Ramos (cell line): ENCODE results near the gene GPER1.

Source experiments
- in situ Hi-C: fragments of 300-500 bp; cut with MboI; formaldehyde crosslinking; loops from one replicate; pipeline ENCODE4 v1.14.3; 2022; ENCODE audit warnings: low sequenced_read_pairs; ENCODE audit not compliant: unreplicated experiment

GPER1 gene

DNA sequence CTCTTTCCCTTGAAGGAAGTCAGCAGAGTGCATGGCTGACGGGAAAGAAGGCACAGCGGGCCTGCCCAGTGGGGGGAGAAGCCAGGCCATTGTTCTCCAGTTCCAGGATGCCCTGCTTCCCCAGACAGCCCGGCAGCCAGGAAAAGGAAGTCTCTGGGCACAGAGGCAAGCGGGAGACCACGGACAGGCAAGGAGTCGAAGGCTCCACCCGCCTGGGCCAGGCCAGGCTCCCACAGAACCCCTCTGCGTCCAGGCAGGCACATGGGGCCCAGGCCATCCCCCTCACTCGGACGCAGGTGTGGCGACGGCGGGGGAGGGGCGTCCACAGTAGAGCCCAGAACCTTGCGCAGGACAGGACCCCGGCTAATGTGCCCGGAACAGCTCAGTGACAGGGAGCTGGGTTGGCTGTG lies 34.9 kb upstream of the GPER1 start:
- in situ Hi-C loops, result no loop called here

DNA sequence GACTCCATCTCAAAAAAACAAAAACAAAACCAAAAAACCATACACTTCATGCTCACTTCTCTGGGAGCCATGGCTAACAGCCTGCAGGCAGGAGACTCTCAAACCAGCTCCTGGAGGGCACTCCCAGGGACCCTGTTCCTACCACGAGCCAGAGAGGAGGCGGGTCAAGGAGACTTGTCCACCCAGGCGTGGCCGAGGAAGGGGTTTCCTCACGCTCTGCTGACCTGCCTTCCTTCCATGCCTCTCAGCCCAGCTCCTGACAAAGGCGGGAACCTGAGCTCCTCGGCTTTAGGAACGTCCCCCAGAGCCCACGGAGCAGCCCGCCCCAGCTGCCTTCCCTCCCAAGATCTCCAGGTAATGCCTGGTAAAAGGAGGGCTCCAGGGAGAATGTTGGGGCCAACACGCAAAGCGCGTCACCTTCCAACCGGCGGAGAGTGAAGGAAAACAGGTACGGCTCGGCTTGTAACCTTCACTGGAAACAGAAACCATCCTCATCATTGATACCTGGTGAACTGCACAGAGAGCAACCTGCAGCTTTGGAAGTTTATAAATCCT lies 34.0 kb upstream of the GPER1 start:
- in situ Hi-C loops, result no loop called here

DNA sequence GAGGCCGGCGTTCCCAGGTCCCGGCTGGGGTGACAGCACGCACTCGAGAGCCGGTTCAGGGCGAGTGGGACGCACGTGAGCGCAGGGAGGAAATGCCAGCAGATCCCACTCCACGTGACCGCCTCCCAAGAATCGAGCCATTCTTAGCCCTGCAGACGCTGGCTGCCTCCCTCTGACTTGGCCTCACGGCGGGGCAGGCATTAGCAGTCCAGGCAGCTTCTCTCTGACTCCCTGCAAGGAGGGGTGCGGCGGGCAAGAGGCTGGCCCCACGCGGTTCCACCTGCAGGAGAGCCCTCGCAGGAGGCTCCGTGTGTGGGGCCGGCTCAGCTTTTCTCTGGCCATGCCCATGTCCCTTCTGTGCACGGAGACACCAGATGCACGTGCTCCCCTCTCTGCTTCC lies 33.5 kb upstream of the GPER1 start:
- in situ Hi-C loops, result no loop called here

DNA sequence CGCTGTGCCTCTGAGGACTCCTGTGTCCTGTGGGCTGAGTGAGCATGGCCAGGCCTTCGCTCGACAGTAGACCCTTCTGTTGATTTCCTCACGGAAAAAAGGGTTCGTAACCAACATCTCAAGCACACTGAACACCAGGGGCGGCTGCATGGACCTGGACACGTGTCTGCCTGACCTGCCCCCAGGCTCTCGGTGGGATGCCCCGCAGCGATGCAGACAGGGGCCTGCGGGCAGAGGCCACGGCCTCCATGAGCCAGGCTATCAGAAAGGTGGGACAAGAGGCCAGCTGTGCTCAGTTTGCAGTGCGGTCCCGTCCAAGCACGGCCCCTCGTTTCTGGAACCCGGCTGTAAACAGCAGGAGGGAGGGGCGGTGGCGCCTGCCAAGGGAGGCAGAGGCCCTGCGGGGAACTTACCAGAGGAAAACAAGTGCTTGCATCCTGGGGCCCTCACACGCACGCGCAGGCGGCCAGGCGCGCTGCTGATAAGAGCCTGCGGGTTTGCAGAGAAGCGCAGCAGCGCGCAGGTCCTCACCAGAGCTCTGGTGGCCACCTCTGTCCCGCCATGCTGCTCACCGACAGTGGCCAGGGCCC lies 33.0 kb upstream of the GPER1 start:
- in situ Hi-C loops, result no loop called here

DNA sequence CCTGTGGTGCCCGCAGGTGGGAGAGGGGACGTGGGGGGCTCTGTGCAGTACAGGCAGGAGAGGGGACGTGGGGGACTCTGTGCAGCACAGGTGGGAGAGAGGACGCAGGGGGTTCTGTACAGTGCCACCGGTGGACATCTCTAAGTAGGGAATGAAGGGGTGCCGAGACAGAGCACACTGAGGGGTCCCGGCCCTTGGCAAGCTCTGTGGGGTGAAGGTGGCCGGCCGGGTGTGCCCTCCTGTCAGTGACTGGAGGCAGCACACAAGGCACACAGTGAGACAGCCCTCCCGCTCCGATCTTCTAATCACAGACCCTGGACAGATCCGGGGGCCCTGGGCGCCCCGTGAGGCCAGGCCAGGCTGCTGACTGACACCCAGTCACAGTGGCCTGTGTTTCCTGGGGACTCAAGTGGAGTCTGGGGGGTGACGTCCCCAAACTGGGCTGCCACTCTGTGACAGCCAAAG lies 32.4 kb upstream of the GPER1 start:
- in situ Hi-C loops, result no loop called here

DNA sequence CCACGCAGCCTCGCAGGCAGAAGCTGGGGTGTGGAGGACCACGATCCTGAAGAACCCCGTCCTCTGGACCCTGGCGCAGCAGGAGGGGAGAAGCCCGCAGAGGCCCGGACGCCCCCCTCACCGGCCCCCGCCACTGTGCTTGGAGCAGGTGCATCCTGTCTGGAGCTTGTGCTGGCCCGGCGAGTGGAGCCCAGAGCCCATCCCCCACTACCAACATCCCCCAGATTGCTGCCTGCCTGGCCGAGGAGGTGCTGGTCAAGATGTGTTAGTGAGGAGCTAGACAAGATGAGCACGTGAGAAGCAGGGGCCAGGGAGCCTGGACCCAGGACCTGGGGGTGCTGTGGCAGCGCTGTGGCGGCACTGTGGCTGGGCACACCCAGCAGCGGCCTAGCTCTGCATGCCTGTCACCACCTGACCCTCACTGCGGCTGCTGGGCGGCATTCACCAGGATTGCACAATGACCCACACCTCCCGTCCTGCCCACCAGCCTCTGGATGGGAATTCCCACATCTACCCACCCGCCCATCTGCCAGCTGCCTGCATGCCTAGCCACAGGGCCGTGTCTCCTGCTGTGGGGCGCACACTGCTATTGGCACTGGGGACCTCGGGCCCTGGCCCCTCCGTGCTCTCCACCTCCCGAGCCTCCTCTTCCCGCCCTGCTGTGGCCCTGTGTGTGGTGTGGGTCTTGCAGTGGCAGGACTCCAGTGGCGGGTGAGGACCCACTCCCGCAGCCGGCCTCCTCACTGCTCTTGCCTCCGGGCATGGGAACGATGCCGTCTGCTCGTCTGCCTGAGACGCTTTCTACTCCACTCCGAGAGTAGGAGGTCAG lies 31.7 kb upstream of the GPER1 start:
- in situ Hi-C loops, result no loop called here

DNA sequence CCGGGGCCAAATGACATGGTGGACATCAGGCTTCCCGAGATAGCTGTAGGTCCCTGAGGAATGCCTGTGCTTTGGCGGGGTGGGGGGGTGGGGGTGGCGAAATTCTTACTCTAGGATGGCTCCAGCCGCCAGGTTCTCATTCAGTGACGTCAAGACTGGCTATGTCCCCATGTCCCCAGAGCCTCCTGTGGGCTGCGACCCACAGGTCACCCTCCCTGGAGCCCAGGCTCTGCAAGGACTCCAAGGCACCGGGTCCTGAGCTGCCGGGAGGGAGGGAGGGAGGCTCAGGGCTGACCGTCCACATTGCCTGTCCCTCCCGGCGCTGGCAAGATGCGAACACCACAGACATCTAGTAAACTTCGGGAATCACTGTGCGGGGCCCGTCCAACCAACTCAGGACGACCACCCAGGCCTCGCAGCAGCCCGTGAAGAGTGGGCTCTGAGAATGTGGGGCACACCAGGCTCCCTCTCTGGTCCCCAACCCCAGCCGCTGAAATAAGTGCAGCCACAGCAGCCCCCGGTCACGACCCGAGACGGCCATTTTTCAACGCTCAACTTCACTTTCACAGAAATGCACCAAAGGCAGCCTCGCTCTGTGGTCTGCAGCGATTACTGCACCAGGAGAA lies 31.0 kb upstream of the GPER1 start:
- in situ Hi-C loops, result no loop called here

DNA sequence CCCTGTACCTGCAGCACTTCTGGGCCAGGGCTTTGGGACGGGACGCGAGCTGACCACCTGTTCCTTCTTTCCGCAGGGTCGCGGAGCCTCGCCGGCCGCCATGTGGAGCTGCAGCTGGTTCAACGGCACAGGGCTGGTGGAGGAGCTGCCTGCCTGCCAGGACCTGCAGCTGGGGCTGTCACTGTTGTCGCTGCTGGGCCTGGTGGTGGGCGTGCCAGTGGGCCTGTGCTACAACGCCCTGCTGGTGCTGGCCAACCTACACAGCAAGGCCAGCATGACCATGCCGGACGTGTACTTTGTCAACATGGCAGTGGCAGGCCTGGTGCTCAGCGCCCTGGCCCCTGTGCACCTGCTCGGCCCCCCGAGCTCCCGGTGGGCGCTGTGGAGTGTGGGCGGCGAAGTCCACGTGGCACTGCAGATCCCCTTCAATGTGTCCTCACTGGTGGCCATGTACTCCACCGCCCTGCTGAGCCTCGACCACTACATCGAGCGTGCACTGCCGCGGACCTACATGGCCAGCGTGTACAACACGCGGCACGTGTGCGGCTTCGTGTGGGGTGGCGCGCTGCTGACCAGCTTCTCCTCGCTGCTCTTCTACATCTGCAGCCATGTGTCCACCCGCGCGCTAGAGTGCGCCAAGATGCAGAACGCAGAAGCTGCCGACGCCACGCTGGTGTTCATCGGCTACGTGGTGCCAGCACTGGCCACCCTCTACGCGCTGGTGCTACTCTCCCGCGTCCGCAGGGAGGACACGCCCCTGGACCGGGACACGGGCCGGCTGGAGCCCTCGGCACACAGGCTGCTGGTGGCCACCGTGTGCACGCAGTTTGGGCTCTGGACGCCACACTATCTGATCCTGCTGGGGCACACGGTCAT lies 30.3 kb upstream of the GPER1 start:
- in situ Hi-C loops, result no loop called here

DNA sequence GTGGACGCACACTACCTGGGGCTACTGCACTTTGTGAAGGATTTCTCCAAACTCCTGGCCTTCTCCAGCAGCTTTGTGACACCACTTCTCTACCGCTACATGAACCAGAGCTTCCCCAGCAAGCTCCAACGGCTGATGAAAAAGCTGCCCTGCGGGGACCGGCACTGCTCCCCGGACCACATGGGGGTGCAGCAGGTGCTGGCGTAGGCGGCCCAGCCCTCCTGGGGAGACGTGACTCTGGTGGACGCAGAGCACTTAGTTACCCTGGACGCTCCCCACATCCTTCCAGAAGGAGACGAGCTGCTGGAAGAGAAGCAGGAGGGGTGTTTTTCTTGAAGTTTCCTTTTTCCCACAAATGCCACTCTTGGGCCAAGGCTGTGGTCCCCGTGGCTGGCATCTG lies 29.6 kb upstream of the GPER1 start:
- in situ Hi-C loops, result no loop called here

DNA sequence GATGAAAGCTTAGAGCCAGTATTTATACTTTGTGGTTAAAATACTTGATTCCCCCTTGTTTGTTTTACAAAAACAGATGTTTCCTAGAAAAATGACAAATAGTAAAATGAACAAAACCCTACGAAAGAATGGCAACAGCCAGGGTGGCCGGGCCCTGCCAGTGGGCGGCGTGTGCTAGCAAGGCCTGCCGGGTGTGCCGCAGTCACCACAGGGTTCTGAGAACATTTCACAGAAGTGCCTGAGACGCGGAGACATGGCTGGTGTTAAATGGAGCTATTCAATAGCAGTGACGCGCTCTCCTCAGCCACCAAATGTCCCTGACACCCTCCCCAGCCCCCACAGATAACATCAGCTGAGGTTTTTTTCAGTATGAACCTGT lies 29.1 kb upstream of the GPER1 start:
- in situ Hi-C loops, result no loop called here

DNA sequence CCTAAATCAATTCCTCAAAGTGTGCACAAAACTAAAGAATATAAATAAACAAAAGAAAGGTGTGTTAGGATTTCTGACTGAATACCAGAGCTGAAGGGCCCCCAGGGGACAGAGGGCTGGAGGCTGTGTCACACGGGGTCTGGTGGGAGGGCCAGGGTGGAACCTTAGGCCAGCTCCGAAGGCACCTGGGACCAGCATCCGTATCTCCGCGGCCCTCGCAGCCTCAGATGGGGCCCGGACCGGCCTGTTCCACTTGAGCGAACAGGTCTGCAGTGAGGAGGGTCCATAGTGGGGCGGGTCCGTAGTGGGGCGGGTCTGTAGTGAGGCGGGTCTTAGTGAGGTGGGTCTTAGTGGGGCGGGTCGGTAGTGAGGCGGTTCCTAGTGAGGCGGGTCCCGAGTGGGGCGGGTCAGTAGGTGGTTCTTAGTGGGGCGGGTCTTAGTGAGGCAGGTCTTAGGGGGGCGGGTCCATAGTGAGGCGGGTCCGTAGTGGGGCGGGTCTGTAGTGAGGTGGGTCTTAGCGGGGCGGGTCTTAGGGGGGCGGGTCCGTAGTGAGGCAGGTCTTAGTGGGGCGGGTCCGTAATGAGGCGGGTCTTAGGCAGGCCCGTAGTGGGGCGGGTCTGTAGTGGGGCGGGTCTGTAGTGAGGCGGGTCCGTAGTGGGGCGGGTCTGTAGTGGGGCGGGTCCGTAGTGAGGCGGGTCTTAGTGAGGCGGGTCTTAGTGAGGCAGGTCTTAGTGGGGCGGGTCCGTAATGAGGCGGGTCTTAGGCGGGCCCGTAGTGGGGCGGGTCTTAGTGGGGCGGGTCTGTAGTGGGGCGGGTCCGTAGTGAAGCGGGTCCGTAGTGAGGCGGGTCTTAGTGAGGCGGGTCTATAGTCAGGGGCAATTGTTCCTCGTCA lies 28.5 kb upstream of the GPER1 start:
- in situ Hi-C loops, result loop anchor here (5.0 kb wide), 1 partner anchor 62 kb away; no protein-coding TSS in a partner anchor

DNA sequence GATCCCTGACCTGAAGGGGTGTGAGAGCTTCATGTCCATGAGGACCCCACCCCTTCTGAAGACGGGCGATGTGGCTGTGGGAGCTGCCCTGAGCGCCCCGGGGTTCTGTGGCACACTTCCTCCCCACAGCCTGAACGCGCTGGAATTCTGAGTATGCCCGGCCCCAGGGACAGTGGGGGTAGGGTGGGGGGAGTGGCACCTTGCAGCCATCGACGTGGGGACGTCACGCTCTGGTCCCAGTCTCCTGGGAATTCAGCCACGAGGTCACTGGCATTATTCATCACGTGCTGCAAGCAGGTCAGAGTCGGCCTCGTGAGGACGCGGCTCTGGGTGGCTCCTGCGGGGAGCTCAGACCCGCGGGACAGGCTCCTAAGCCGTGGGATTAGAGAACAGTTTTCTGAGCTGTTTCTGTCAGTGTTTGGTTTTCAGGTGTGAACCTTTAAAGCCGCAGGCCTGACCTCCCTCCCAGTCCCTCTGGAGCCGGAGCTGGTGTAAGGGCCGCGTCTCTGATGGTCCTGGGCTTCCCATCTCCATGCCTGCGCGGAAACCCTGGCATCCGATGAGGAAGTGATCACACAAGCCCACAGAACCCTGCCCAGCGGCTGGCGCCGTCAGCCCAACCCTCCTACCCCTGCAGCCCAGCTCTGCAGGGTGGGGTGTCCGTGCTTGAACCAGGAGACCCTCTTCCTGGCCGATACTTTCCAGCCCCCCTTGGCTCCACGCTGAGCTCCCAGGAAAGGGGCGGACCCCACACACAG lies 27.4 kb upstream of the GPER1 start:
- in situ Hi-C loops, result loop anchor here (5.0 kb wide), 1 partner anchor 63 kb away; no protein-coding TSS in a partner anchor

DNA sequence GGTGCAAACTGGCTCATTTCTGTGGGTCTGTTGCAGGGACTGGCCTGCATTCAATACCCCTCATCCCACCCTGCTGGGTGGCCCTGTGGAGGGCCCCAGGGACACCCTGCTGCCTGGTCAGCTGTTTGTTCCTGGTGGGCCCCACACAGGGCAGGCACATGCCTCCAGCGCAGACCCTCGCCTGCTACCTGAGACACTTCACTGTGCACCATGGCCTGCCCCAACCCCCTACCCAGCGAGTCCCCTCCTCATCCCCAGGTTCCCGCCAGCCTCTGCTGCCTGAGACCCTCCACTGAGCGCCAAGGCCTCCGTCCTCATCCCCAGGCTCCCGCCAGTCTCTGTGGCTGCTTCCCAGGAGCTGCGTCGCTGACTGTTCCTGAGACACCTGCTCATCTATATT lies 26.7 kb upstream of the GPER1 start:
- in situ Hi-C loops, result loop anchor here (5.0 kb wide), 1 partner anchor 64 kb away; no protein-coding TSS in a partner anchor

DNA sequence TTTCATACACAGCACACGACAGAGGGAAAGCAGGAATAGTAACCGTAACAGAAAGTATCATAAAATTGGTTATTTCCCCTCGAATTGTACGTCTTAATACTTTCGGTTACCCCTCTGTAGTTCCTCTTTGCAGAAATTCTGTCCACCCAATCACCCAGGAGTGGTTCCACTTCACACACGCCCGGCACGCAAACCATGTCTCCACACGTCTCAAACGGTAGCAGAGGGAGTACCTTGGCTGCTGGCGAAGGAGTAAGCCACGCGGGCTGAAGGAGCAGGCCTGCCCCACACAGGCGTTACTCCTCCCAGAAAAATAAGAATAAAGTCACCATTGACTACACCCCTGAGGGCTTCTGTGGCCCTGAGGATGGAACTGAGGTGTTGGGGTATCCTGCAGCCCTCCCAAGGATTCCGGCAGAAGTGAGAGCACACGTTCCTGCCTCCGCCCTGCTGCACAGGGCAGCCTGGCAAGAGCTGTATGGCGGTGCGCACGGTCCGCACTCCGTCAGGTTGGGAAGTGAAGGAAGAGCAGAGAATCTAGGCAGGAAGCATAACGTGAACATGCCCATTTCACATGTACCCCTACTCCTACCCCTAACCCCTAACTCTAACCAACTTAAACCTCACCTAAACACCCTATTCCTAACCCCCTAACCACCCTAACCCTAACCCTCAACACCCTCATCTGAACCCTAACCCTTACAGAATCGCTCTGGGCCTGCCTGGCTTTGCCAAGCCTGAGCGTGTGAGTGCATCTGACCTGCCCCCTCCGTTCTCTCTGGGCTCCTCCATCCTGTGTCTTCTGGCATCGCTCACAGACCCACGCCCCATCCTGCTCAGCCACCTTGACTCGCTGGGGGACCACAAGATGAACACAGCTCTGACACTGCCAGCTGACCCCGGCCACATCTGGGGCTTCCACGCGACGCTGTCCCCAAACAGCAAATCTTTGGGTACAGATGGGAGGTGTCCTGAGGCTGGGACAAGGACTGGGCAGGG lies 25.3 kb upstream of the GPER1 start:
- in situ Hi-C loops, result loop anchor here (5.0 kb wide), 1 partner anchor 65 kb away; no protein-coding TSS in a partner anchor

DNA sequence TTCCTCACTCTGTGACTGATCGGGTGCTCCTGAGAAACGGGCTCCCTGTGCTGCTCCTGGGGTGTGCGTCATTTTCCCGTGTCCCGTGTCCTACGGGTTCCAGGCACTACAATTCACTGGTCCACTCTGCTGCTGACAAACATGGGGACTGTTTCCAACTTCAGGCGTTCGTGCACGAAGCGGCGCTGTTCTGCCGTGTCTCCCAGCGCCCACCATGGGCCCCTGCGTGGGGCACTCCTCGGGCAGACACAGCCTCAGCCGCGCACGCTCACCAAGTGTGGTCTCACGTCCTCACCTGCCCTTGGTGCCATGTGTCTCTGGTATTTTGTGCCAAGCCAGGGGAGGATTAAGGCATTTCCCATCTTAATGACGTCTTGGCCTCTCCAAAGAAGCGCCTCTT lies 24.6 kb upstream of the GPER1 start:
- in situ Hi-C loops, result loop anchor here (5.0 kb wide), 1 partner anchor 66 kb away; no protein-coding TSS in a partner anchor

DNA sequence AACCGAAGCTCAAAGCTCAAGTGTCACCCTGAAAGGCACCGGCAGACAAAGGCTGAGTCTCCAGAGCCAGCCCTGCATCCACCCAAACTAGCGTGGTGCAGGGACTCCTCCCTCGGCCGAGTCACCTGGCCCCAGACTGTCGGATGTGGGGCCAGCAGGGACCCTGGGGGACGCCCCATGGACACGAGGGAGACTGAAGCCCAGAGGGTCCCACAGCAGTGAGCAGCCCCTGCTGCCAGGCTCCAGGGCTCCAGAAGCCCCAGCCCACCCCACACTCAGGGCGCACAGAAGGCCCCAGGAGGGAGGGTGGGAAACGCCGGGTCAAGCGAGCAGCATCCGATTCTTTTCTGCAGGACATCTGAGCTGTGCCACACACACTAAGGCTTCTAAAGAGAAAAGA lies 23.3 kb upstream of the GPER1 start:
- in situ Hi-C loops, result loop anchor here (5.0 kb wide), 1 partner anchor 67 kb away; no protein-coding TSS in a partner anchor

DNA sequence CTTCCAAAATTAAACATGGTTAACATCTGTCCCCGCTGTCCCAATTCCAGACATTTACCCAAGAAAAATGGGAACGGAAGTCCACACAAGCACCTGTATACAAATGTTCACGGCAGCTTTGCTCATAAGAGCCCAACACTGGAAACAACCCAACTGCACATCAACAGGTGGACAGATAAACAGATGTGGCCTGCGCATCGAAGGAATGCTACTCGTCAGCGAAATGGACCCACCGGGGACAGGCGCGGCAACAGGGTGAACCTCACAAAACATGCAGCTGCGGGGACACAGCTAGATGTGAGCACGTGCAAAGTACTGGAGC lies 22.7 kb upstream of the GPER1 start:
- in situ Hi-C loops, result loop anchor here (5.0 kb wide), 1 partner anchor 43 kb away; no protein-coding TSS in a partner anchor
